GM23248 (cell line): ENCODE data around the gene RPS19.

Source experiments
- EZH2 ChIP-seq: fragments of 200-600 bp; sonication (generic); IDR thresholded peaks from 2 replicates; pipeline ENCODE4 v1.6.1; 2018; ENCODE audit warnings: antibody characterized with exemption, mild to moderate bottlenecking; ENCODE audit not compliant: insufficient read depth, poor library complexity, severe bottlenecking
- EZH2phosphoT487 ChIP-seq: fragments of 200-600 bp; sonication (generic); IDR thresholded peaks from 2 replicates; pipeline ENCODE4 v1.6.1; 2018; ENCODE audit warnings: antibody characterized with exemption, moderate library complexity, mild to moderate bottlenecking, low read depth; ENCODE audit not compliant: insufficient read depth

GRCh38 chr19:41871573-41872383 lies 11.7 kb downstream of the RPS19 start:
- TF ChIP-seq EZH2, result no peak
- no peak for TF ChIP-seq EZH2phosphoT487
